ENCODE results near the gene IFITM2.
"Not testable (repeated sequence)": the region's sequence is repeated elsewhere in the genome, so short reads cannot be mapped to it uniquely, and the experiment has no call there.

DNA sequence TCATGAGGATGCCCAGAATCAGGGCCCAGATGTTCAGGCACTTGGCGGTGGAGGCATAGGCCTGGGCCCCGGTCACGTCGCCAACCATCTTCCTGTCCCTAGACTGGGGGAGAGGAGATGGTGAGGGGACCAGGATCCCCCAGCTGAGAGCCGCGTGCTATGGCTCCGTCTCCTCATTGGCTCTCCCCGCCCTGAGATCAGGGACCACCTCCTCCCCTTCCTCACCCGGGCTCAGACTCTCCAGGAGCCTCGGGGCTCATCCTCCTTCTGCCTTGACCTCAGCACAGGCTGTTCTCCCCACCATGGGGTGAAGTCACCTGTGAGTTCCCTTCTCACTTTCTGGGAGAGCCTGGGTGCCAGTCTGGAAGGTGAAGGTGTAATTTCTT, 12.3 kb downstream of the IFITM2 start:
- TF ChIP-seq, protein P1, sequence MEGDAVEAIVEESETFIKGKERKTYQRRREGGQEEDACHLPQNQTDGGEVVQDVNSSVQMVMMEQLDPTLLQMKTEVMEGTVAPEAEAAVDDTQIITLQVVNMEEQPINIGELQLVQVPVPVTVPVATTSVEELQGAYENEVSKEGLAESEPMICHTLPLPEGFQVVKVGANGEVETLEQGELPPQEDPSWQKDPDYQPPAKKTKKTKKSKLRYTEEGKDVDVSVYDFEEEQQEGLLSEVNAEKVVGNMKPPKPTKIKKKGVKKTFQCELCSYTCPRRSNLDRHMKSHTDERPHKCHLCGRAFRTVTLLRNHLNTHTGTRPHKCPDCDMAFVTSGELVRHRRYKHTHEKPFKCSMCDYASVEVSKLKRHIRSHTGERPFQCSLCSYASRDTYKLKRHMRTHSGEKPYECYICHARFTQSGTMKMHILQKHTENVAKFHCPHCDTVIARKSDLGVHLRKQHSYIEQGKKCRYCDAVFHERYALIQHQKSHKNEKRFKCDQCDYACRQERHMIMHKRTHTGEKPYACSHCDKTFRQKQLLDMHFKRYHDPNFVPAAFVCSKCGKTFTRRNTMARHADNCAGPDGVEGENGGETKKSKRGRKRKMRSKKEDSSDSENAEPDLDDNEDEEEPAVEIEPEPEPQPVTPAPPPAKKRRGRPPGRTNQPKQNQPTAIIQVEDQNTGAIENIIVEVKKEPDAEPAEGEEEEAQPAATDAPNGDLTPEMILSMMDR (IDR thresholded peaks at IDR 0.05) = not testable (repeated sequence)
- TF ChIP-seq POLR2A (IDR thresholded peaks at IDR 0.05) = not testable (repeated sequence)

Data from thyroid gland (tissue), 4 donors.